Erythroblast (primary cell): ENCODE results near the gene KRTAP10-8.

ENCODE experiments used
- GATA1 ChIP-seq: IDR thresholded peaks from 2 replicates; pipeline ENCODE4 v1.6.1; 2011; ENCODE audit warnings: low read depth, mild to moderate bottlenecking, control low read depth, low read length, moderate library complexity
- POLR2A ChIP-seq: IDR thresholded peaks from 2 replicates; pipeline ENCODE4 v1.6.1; 2011; ENCODE audit warnings: mild to moderate bottlenecking, low read length

- TF ChIP-seq POLR2A = no peak
- TF ChIP-seq GATA1 = no peak
These were observed 36.4 kb upstream of the KRTAP10-8 start for GRCh38 chr21:44575307-44576024.
